ENCODE results near the gene ANKRD40. TPM values are rescaled to one million over a fixed set of nuclear protein-coding genes. Genes with fewer than 3 reads are reported as not detected.

Gene ANKRD40
- total and polyA plus RNA-seq, 2 donors (not counting 1 experiment from before 2014, with no cell fraction given), result 13.7 to 35.3 TPM

- no peaks in the 10 kb centered on the region for H3K9me3 Mint-ChIP-seq (ENCODE audit: insufficient read depth)
- no peaks in the 10 kb centered on the region for H3K4me1 Mint-ChIP-seq
- no peaks in the 10 kb centered on the region for H4K20me1 ChIP-seq (ENCODE audit: control insufficient read depth, insufficient read depth, low read length, poor library complexity, severe bottlenecking)
- no peaks in the 10 kb centered on the region for H3K79me2 ChIP-seq (ENCODE audit: control insufficient read depth, insufficient read depth, low read length)
- no peak overlapping the region for H3K27ac ChIP-seq (ENCODE audit: low read length in 2 of 2)
- H3K4me3 ChIP-seq (ENCODE audit: control extremely low read depth in 1 of 5, extremely low read depth in 1 of 5, insufficient read depth in 1 of 5, low read depth in 2 of 5, low read length in 4 of 5), result no peak overlapping the region
- no peak overlapping the region for H3K4me2 ChIP-seq (replicated peaks; ENCODE audit: low read depth, low read length, poor library complexity, severe bottlenecking)
- intact Hi-C loops (cut with micrococcal nuclease), result no loop called here
- POLR2A ChIA-PET, result no interaction called here
- no peak overlapping the region for H2AFZ ChIP-seq (ENCODE audit: insufficient read depth, low read depth, low read length, poor library complexity, severe bottlenecking)
- TF ChIP-seq EZH2 (IDR thresholded peaks at IDR 0.05; ENCODE audit: borderline replicate concordance, insufficient read depth, low read depth, low read length, poor library complexity, severe bottlenecking), result no peak
- no peak for TF ChIP-seq CTCF (IDR thresholded peaks at IDR 0.05)
- H3K27me3 Mint-ChIP-seq, result no peaks in the 10 kb centered on the region
- DNase-seq, result no peak
- no peak overlapping the region for H3K4me3 Mint-ChIP-seq
- H3K9me3 ChIP-seq (ENCODE audit: control extremely low read depth in 1 of 3, control insufficient read depth in 2 of 3, insufficient read depth in 1 of 3, low read length in 2 of 3), result no peaks in the 10 kb centered on the region
- peaks cover 7 to 38% of the 10 kb centered on the region in 2 experiments for H3K36me3 ChIP-seq (replicated peaks in 1 of 2; ENCODE audit: control extremely low read depth in 1 of 2, control insufficient read depth in 1 of 2, extremely low read depth in 1 of 2, insufficient read depth in 2 of 2, low read length in 1 of 2)
- no peaks in the 10 kb centered on the region for H3K4me1 ChIP-seq (ENCODE audit: control insufficient read depth in 2 of 2, insufficient read depth in 2 of 2, low read length in 2 of 2)
- H3K9ac ChIP-seq (ENCODE audit: low read length), result no peak overlapping the region
- CTCF ChIA-PET, result no interaction called here
- WGBS (ENCODE audit: insufficient coverage), result 78% methylated on average over 2 of the region's 6 CpGs
- no peak for ATAC-seq (ENCODE audit: low read depth)
- H3K27me3 ChIP-seq (replicated peaks in 1 of 4; ENCODE audit: control extremely low read depth in 1 of 4, control insufficient read depth in 3 of 4, insufficient read depth in 4 of 4, low read length in 3 of 4), result no peaks in the 10 kb centered on the region
- no peak overlapping the region for H3K27ac Mint-ChIP-seq
These were observed 15.9 kb downstream of the ANKRD40 start for GRCh38 chr17:50691550-50692447.

- Histone ChIP-seq H2AFZ (ENCODE audit: insufficient read depth, low read depth, low read length, poor library complexity, severe bottlenecking) (no peak overlapping the region), H4K20me1 (ENCODE audit: control insufficient read depth, insufficient read depth, low read length, poor library complexity, severe bottlenecking) (no peaks in the 10 kb centered on the region), H3K9me3 (ENCODE audit: control extremely low read depth in 1 of 3, control insufficient read depth in 2 of 3, insufficient read depth in 1 of 3, low read length in 2 of 3) (no peaks in the 10 kb centered on the region), H3K27me3 (replicated peaks in 1 of 4; ENCODE audit: control extremely low read depth in 1 of 4, control insufficient read depth in 3 of 4, insufficient read depth in 4 of 4, low read length in 3 of 4) (no peaks in the 10 kb centered on the region), H3K36me3 (replicated peaks in 1 of 2; ENCODE audit: control extremely low read depth in 1 of 2, control insufficient read depth in 1 of 2, extremely low read depth in 1 of 2, insufficient read depth in 2 of 2, low read length in 1 of 2) (peaks cover 3 to 31% of the 10 kb centered on the region in 2 experiments), H3K4me1 (ENCODE audit: control insufficient read depth in 2 of 2, insufficient read depth in 2 of 2, low read length in 2 of 2) (no peaks in the 10 kb centered on the region), H3K4me2 (replicated peaks; ENCODE audit: low read depth, low read length, poor library complexity, severe bottlenecking) (no peak overlapping the region), H3K27ac (ENCODE audit: low read length in 2 of 2) (no peak overlapping the region), H3K79me2 (ENCODE audit: control insufficient read depth, insufficient read depth, low read length) (no peaks in the 10 kb centered on the region), H3K4me3 (ENCODE audit: control extremely low read depth in 1 of 5, extremely low read depth in 1 of 5, insufficient read depth in 1 of 5, low read depth in 2 of 5, low read length in 4 of 5) (no peak overlapping the region), H3K9ac (ENCODE audit: low read length) (no peak overlapping the region)
- intact Hi-C loops (cut with micrococcal nuclease), result no loop called here
- TF ChIP-seq CTCF (IDR thresholded peaks at IDR 0.05) (no peak), EZH2 (IDR thresholded peaks at IDR 0.05; ENCODE audit: borderline replicate concordance, insufficient read depth, low read depth, low read length, poor library complexity, severe bottlenecking) (no peak)
- Mint-ChIP-seq H3K4me3 (no peak overlapping the region), H3K27me3 (no peaks in the 10 kb centered on the region), H3K4me1 (no peaks in the 10 kb centered on the region), H3K27ac (no peak overlapping the region), H3K9me3 (ENCODE audit: insufficient read depth) (no peaks in the 10 kb centered on the region)
- no peak for ATAC-seq (ENCODE audit: low read depth)
- no peak for DNase-seq
- WGBS (ENCODE audit: insufficient coverage), result 86% methylated on average over 8 of the region's 9 CpGs
- POLR2A ChIA-PET, result no interaction called here
- CTCF ChIA-PET, result no interaction called here
These were observed 16.7 kb downstream of the ANKRD40 start for GRCh38 chr17:50690887-50691549.

All from B cell (primary cell).